Neutrophil (primary cell): ENCODE results near the gene SORBS1.

Experiments
- H3K27ac ChIP-seq: fragments of 200-600 bp; sonication (generic); 2 replicates; pipeline ENCODE4 v1.5.1; 2016; ENCODE audit warnings: mild to moderate bottlenecking, moderate library complexity
- H3K27me3 ChIP-seq: fragments of 200-600 bp; sonication (generic); 2 replicates; pipeline ENCODE4 v1.6.0; 2016; ENCODE audit warnings: mild to moderate bottlenecking
- H3K36me3 ChIP-seq: fragments of 200-600 bp; sonication (generic); 2 replicates; pipeline ENCODE4 v1.5.1; 2017
- H3K4me1 ChIP-seq, 2 experiments: fragments of 200-600 bp in 1 of 2; sonication (generic) in 1 of 2; 1 replicate in 1 of 2; 2 replicates in 1 of 2; pipeline versions ENCODE4 v1.5.1 to v1.6.1; 2013 to 2016; ENCODE audit warnings: low read depth in 1 of 2, low read length in 1 of 2, mild to moderate bottlenecking in 1 of 2, moderate library complexity in 1 of 2; ENCODE audit not compliant: control insufficient read depth in 1 of 2, insufficient read depth in 1 of 2
- H3K4me3 ChIP-seq, 2 experiments: fragments of 200-600 bp in 1 of 2; sonication (generic) in 1 of 2; 1 replicate in 1 of 2; 2 replicates in 1 of 2; pipeline ENCODE4 v1.5.1; 2013 to 2016; ENCODE audit warnings: low read depth in 1 of 2, low read length in 1 of 2, mild to moderate bottlenecking in 1 of 2, moderate library complexity in 1 of 2
- H3K9me3 ChIP-seq: fragments of 200-600 bp; sonication (generic); 2 replicates; pipeline ENCODE4 v1.5.1; 2016
- CTCF ChIP-seq: fragments of 200-600 bp; sonication (generic); IDR thresholded peaks from 2 replicates; pipeline ENCODE4 v1.5.1; 2016; ENCODE audit warnings: antibody characterized with exemption

Gene SORBS1

GRCh38 chr10:95397747-95398146, 163.4 kb downstream of the SORBS1 start:
- no peaks in the 10 kb centered on the region for H3K4me1 ChIP-seq
- no peaks in the 10 kb centered on the region for H3K27me3 ChIP-seq
- no peak overlapping the region for H3K4me3 ChIP-seq
- no peaks in the 10 kb centered on the region for H3K9me3 ChIP-seq
- TF ChIP-seq CTCF, result no peak
- no peaks in the 10 kb centered on the region for H3K36me3 ChIP-seq
- H3K27ac ChIP-seq, result no peak overlapping the region

- no peak overlapping the region for H3K4me3 ChIP-seq
- no peaks in the 10 kb centered on the region for H3K27me3 ChIP-seq
- no peak overlapping the region for H3K27ac ChIP-seq
- H3K9me3 ChIP-seq, result no peaks in the 10 kb centered on the region
- no peak for TF ChIP-seq CTCF
- no peaks in the 10 kb centered on the region for H3K4me1 ChIP-seq
- H3K36me3 ChIP-seq, result no peaks in the 10 kb centered on the region
These were observed 165.2 kb downstream of the SORBS1 start for GRCh38 chr10:95395947-95396449.

GRCh38 chr10:95394161-95394880, 166.8 kb downstream of the SORBS1 start:
- H3K36me3 ChIP-seq, result no peaks in the 10 kb centered on the region
- H3K27me3 ChIP-seq, result no peaks in the 10 kb centered on the region
- H3K27ac ChIP-seq, result no peak overlapping the region
- TF ChIP-seq CTCF, result no peak
- no peaks in the 10 kb centered on the region for H3K9me3 ChIP-seq
- H3K4me3 ChIP-seq, result no peak overlapping the region
- H3K4me1 ChIP-seq, result no peaks in the 10 kb centered on the region

- TF ChIP-seq CTCF, result no peak
- no peak overlapping the region for H3K27ac ChIP-seq
- no peaks in the 10 kb centered on the region for H3K4me1 ChIP-seq
- no peaks in the 10 kb centered on the region for H3K36me3 ChIP-seq
- H3K27me3 ChIP-seq, result no peaks in the 10 kb centered on the region
- H3K9me3 ChIP-seq, result no peaks in the 10 kb centered on the region
- H3K4me3 ChIP-seq, result no peak overlapping the region
These were observed 168.4 kb downstream of the SORBS1 start for GRCh38 chr10:95392681-95393164.

GRCh38 chr10:95392217-95392584, 169.0 kb downstream of the SORBS1 start:
- Histone ChIP-seq H3K4me3 (no peak overlapping the region), H3K27me3 (no peaks in the 10 kb centered on the region), H3K36me3 (no peaks in the 10 kb centered on the region), H3K4me1 (no peaks in the 10 kb centered on the region), H3K9me3 (no peaks in the 10 kb centered on the region), H3K27ac (no peak overlapping the region)
- no peak for TF ChIP-seq CTCF
